Liver (tissue), 3 donors: ENCODE measurements around the gene RASEF.

ENCODE experiments used
- HNF4G ChIP-seq: IDR thresholded peaks from 2 replicates; pipeline ENCODE4 v1.6.1; 2016; ENCODE audit warnings: antibody characterized with exemption
- SP1 ChIP-seq: IDR thresholded peaks from 2 replicates; pipeline ENCODE4 v1.6.1; 2018; ENCODE audit warnings: antibody characterized with exemption, mild to moderate bottlenecking
- TAF1 ChIP-seq: conservative IDR thresholded peaks from 2 replicates; pipeline ENCODE4 v1.6.1; 2016; ENCODE audit warnings: antibody characterized with exemption, mild to moderate bottlenecking
- YY1 ChIP-seq: IDR thresholded peaks from 2 replicates; pipeline ENCODE4 v1.6.1; 2016; ENCODE audit warnings: antibody characterized with exemption, mild to moderate bottlenecking
- TF ChIP-seq, protein P1 (sequence below): fragments of 150-350 bp; IDR thresholded peaks from 2 replicates; pipeline ENCODE4 v1.5.1; 2017; ENCODE audit warnings: improper control_type of control experiment, low read depth, low read length; ENCODE audit not compliant: missing input control
- TF ChIP-seq, protein P2 (sequence below): IDR thresholded peaks from 2 replicates; pipeline ENCODE4 v1.6.1; 2016; ENCODE audit warnings: antibody characterized with exemption, mild to moderate bottlenecking
- TF ChIP-seq, protein P3 (sequence below): IDR thresholded peaks from 2 replicates; pipeline ENCODE4 v1.6.1; 2016; ENCODE audit warnings: antibody characterized with exemption
- donor health status: healthy.
- donor health status: healthy.

DNA sequence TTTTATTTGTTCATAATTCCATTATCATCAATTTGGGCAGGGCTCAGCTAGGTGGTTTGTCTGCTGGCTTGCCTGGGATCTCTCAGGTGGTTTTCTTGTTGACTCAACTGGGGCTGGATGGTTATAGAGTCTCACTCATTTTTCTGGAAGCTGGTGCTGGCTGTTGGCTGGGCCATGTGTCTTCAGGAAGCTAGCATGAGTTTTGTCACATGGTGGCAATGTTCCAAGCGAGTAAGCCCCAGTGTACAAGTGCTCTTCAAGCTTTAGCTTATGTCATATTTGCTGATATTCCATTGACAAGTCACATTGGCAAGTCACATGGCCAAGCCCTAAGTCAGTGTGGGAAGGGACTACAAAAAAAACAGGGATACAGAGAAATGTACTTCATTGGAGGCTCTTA is 2.3 kb upstream of the RASEF start:
- TF ChIP-seq, protein P1, sequence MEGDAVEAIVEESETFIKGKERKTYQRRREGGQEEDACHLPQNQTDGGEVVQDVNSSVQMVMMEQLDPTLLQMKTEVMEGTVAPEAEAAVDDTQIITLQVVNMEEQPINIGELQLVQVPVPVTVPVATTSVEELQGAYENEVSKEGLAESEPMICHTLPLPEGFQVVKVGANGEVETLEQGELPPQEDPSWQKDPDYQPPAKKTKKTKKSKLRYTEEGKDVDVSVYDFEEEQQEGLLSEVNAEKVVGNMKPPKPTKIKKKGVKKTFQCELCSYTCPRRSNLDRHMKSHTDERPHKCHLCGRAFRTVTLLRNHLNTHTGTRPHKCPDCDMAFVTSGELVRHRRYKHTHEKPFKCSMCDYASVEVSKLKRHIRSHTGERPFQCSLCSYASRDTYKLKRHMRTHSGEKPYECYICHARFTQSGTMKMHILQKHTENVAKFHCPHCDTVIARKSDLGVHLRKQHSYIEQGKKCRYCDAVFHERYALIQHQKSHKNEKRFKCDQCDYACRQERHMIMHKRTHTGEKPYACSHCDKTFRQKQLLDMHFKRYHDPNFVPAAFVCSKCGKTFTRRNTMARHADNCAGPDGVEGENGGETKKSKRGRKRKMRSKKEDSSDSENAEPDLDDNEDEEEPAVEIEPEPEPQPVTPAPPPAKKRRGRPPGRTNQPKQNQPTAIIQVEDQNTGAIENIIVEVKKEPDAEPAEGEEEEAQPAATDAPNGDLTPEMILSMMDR = no peak
- TF ChIP-seq TAF1 = no peak
- TF ChIP-seq, protein P2, sequence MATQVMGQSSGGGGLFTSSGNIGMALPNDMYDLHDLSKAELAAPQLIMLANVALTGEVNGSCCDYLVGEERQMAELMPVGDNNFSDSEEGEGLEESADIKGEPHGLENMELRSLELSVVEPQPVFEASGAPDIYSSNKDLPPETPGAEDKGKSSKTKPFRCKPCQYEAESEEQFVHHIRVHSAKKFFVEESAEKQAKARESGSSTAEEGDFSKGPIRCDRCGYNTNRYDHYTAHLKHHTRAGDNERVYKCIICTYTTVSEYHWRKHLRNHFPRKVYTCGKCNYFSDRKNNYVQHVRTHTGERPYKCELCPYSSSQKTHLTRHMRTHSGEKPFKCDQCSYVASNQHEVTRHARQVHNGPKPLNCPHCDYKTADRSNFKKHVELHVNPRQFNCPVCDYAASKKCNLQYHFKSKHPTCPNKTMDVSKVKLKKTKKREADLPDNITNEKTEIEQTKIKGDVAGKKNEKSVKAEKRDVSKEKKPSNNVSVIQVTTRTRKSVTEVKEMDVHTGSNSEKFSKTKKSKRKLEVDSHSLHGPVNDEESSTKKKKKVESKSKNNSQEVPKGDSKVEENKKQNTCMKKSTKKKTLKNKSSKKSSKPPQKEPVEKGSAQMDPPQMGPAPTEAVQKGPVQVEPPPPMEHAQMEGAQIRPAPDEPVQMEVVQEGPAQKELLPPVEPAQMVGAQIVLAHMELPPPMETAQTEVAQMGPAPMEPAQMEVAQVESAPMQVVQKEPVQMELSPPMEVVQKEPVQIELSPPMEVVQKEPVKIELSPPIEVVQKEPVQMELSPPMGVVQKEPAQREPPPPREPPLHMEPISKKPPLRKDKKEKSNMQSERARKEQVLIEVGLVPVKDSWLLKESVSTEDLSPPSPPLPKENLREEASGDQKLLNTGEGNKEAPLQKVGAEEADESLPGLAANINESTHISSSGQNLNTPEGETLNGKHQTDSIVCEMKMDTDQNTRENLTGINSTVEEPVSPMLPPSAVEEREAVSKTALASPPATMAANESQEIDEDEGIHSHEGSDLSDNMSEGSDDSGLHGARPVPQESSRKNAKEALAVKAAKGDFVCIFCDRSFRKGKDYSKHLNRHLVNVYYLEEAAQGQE = no peak
- no peak for TF ChIP-seq YY1
- TF ChIP-seq HNF4G = no peak
- TF ChIP-seq SP1 = no peak
- TF ChIP-seq, protein P3, sequence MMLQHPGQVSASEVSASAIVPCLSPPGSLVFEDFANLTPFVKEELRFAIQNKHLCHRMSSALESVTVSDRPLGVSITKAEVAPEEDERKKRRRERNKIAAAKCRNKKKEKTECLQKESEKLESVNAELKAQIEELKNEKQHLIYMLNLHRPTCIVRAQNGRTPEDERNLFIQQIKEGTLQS = no peak
